Measurements from ENCODE around the gene DOK7. TPM values are rescaled to one million over a fixed set of nuclear protein-coding genes. Genes with fewer than 3 reads are reported as not detected.
A peak's percentile ranks its signal among the peaks of the same experiment; 100 is the strongest.

Gene DOK7
- total and polyA plus RNA-seq, 4 donors, result 0.40 to 2.6 (median 1.6) TPM

- WGBS (ENCODE audit: insufficient coverage), result 81% methylated on average over 24 of the region's 27 CpGs
- H3K27me3 ChIP-seq (ENCODE audit: control insufficient read depth, insufficient read depth, low read length), result no peaks in the 10 kb centered on the region
- no peak within 1 kb of the TSS for H3K27ac ChIP-seq (ENCODE audit: low read depth, low read length)
- no peak for DNase-seq (ENCODE audit: low read depth in 4 of 6, low spot score in 6 of 6)
- peaks cover 72% of the 10 kb centered on the region for H3K36me3 ChIP-seq (ENCODE audit: control insufficient read depth, insufficient read depth, low read length)
- no peak within 1 kb of the TSS for H3K4me3 ChIP-seq (ENCODE audit: low read depth, low read length)
- H3K9me3 ChIP-seq (ENCODE audit: control insufficient read depth, insufficient read depth, low read length), result no peaks in the 10 kb centered on the region
- H3K4me1 ChIP-seq (ENCODE audit: control insufficient read depth, insufficient read depth, low read length), result peaks cover 23% of the 10 kb centered on the region
Measured at GRCh38 chr4:3441501-3442459, 21.3 kb upstream of the DOK7 start, which contains the start of gene HGFAC. TSS of gene HGFAC (plus strand) at chr4:3441968. CDS start at chr4:3442002, 34 bp downstream.

- peaks cover 72% of the 10 kb centered on the region for H3K36me3 ChIP-seq (ENCODE audit: control insufficient read depth, insufficient read depth, low read length)
- no peak for DNase-seq (ENCODE audit: low read depth in 4 of 6, low spot score in 6 of 6)
- no peaks in the 10 kb centered on the region for H3K9me3 ChIP-seq (ENCODE audit: control insufficient read depth, insufficient read depth, low read length)
- no peak overlapping the region for H3K27ac ChIP-seq (ENCODE audit: low read depth, low read length)
- no peaks in the 10 kb centered on the region for H3K27me3 ChIP-seq (ENCODE audit: control insufficient read depth, insufficient read depth, low read length)
- H3K4me1 ChIP-seq (ENCODE audit: control insufficient read depth, insufficient read depth, low read length), result peaks cover 23% of the 10 kb centered on the region
- H3K4me3 ChIP-seq (ENCODE audit: low read depth, low read length), result no peak overlapping the region
- WGBS (ENCODE audit: insufficient coverage), result 79% methylated on average over 12 of the region's 14 CpGs
Measured at GRCh38 chr4:3442460-3442958, 20.6 kb upstream of the DOK7 start.

DNA sequence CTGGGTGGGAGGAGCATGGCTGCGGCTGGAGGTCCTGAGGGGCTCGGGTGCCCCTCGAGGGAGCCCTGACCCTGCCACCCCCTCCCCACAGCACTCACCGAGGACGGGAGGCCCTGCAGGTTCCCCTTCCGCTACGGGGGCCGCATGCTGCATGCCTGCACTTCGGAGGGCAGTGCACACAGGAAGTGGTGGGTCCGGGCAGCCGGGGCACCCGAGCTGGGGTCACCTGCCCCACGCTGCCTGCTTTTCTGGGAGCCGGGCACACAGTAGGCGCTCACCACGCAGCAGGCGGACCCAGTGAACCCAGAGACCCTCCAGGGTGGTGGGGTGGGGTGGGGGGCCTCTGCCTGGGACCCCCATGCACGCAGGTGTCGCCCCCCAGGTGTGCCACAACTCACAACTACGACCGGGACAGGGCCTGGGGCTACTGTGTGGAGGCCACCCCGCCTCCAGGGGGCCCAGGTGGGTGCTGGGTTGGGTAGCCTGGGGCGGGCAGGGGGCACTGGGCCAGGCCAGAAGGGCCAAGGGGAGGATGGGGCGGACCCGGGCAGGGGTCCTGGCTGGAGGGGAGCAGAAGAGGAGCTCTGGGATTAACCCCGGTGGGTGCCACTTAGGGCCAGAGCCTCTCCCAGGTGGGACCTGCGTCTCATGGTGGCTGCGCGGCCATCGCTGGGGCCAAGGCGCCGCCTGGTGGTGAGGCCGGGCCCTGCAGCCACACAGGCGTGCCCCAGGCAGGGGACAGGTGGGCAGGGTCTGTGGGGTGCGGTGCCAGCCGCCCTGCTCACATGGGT lies 20.0 kb upstream of the DOK7 start:
- Histone ChIP-seq H3K4me3 (ENCODE audit: low read depth, low read length) (no peak overlapping the region), H3K27me3 (ENCODE audit: control insufficient read depth, insufficient read depth, low read length) (no peaks in the 10 kb centered on the region), H3K27ac (ENCODE audit: low read depth, low read length) (no peak overlapping the region), H3K4me1 (ENCODE audit: control insufficient read depth, insufficient read depth, low read length) (peaks cover 22% of the 10 kb centered on the region), H3K9me3 (ENCODE audit: control insufficient read depth, insufficient read depth, low read length) (no peaks in the 10 kb centered on the region), H3K36me3 (ENCODE audit: control insufficient read depth, insufficient read depth, low read length) (peaks cover 72% of the 10 kb centered on the region)
- 53% methylated on average over 35 of the region's 36 CpGs for WGBS (ENCODE audit: insufficient coverage)
- DNase-seq (ENCODE audit: low read depth in 4 of 6, low spot score in 6 of 6), result peak in 2 of 6 donors; percentile 33 to 42

GRCh38 chr4:3443750-3444309 lies 19.3 kb upstream of the DOK7 start:
- H3K27ac ChIP-seq (ENCODE audit: low read depth, low read length), result no peak overlapping the region
- no peaks in the 10 kb centered on the region for H3K27me3 ChIP-seq (ENCODE audit: control insufficient read depth, insufficient read depth, low read length)
- H3K9me3 ChIP-seq (ENCODE audit: control insufficient read depth, insufficient read depth, low read length), result no peaks in the 10 kb centered on the region
- H3K4me3 ChIP-seq (ENCODE audit: low read depth, low read length), result no peak overlapping the region
- no peak for DNase-seq (ENCODE audit: low read depth in 4 of 6, low spot score in 6 of 6)
- H3K36me3 ChIP-seq (ENCODE audit: control insufficient read depth, insufficient read depth, low read length), result peaks cover 72% of the 10 kb centered on the region
- WGBS (ENCODE audit: insufficient coverage), result 77% methylated on average over 17 of the region's 17 CpGs
- H3K4me1 ChIP-seq (ENCODE audit: control insufficient read depth, insufficient read depth, low read length), result peaks cover 17% of the 10 kb centered on the region

GRCh38 chr4:3444351-3445110 lies 18.6 kb upstream of the DOK7 start:
- Histone ChIP-seq H3K27ac (ENCODE audit: low read depth, low read length) (no peak overlapping the region), H3K4me3 (ENCODE audit: low read depth, low read length) (no peak overlapping the region), H3K9me3 (ENCODE audit: control insufficient read depth, insufficient read depth, low read length) (no peaks in the 10 kb centered on the region), H3K4me1 (ENCODE audit: control insufficient read depth, insufficient read depth, low read length) (peaks cover 17% of the 10 kb centered on the region), H3K27me3 (ENCODE audit: control insufficient read depth, insufficient read depth, low read length) (no peaks in the 10 kb centered on the region), H3K36me3 (ENCODE audit: control insufficient read depth, insufficient read depth, low read length) (peaks cover 73% of the 10 kb centered on the region)
- no peak for DNase-seq (ENCODE audit: low read depth in 4 of 6, low spot score in 6 of 6)
- WGBS (ENCODE audit: insufficient coverage), result 90% methylated on average over 52 of the region's 56 CpGs

- H3K4me1 ChIP-seq (ENCODE audit: control insufficient read depth, insufficient read depth, low read length), result peaks cover 12% of the 10 kb centered on the region
- no peaks in the 10 kb centered on the region for H3K27me3 ChIP-seq (ENCODE audit: control insufficient read depth, insufficient read depth, low read length)
- H3K4me3 ChIP-seq (ENCODE audit: low read depth, low read length), result no peak overlapping the region
- WGBS (ENCODE audit: insufficient coverage), result 86% methylated on average over 34 of the region's 34 CpGs
- H3K27ac ChIP-seq (ENCODE audit: low read depth, low read length), result no peak overlapping the region
- H3K36me3 ChIP-seq (ENCODE audit: control insufficient read depth, insufficient read depth, low read length), result peaks cover 72% of the 10 kb centered on the region
- no peaks in the 10 kb centered on the region for H3K9me3 ChIP-seq (ENCODE audit: control insufficient read depth, insufficient read depth, low read length)
- no peak for DNase-seq (ENCODE audit: low read depth in 4 of 6, low spot score in 6 of 6)
Measured at GRCh38 chr4:3445111-3445820, 17.8 kb upstream of the DOK7 start.

GRCh38 chr4:3445829-3446545 lies 17.1 kb upstream of the DOK7 start:
- Histone ChIP-seq H3K36me3 (ENCODE audit: control insufficient read depth, insufficient read depth, low read length) (peaks cover 72% of the 10 kb centered on the region), H3K4me3 (ENCODE audit: low read depth, low read length) (no peak overlapping the region), H3K4me1 (ENCODE audit: control insufficient read depth, insufficient read depth, low read length) (peaks cover 8% of the 10 kb centered on the region), H3K9me3 (ENCODE audit: control insufficient read depth, insufficient read depth, low read length) (no peaks in the 10 kb centered on the region), H3K27ac (ENCODE audit: low read depth, low read length) (no peak overlapping the region), H3K27me3 (ENCODE audit: control insufficient read depth, insufficient read depth, low read length) (no peaks in the 10 kb centered on the region)
- 92% methylated on average over 31 of the region's 34 CpGs for WGBS (ENCODE audit: insufficient coverage)
- no peak for DNase-seq (ENCODE audit: low read depth in 4 of 6, low spot score in 6 of 6)

DNA sequence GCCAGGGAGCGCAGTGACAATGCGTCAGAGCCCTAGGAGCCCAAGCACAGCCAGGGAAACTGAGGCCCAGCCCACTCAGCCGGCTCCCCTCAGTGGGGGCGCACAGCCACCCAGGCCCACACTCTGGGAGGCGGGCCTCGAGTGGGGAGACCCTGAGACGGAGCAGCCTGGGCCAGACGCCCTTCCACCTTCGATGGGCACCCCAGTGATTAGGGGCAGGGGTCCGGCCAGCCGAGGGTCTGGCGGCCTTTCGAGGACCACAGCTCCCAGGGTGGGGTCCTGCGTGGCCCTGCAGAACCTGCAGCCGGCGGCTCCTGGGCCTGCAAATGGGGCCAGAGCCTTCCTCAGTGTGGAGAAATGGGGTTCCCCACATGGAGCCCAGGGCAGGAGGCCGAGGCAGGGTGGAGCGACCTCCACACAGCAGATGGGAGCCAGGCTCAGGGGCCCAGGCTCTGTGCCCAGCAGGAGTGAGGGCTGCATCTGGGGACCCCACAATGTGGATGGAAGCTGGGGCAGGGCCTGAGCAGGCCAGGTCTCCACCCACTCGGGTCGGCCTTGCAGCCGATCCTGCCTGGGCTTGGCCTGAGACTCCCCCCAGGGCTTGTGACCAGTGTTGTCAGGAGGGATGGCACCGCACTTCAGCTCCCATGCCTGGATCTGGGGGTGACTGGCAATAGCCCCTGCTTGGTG lies 16.3 kb upstream of the DOK7 start:
- WGBS (ENCODE audit: insufficient coverage), result 95% methylated on average over 22 of the region's 22 CpGs
- H3K36me3 ChIP-seq (ENCODE audit: control insufficient read depth, insufficient read depth, low read length), result peaks cover 64% of the 10 kb centered on the region
- no peak overlapping the region for H3K4me3 ChIP-seq (ENCODE audit: low read depth, low read length)
- H3K9me3 ChIP-seq (ENCODE audit: control insufficient read depth, insufficient read depth, low read length), result no peaks in the 10 kb centered on the region
- H3K27me3 ChIP-seq (ENCODE audit: control insufficient read depth, insufficient read depth, low read length), result no peaks in the 10 kb centered on the region
- no peak for DNase-seq (ENCODE audit: low read depth in 4 of 6, low spot score in 6 of 6)
- no peak overlapping the region for H3K27ac ChIP-seq (ENCODE audit: low read depth, low read length)
- peaks cover 4% of the 10 kb centered on the region for H3K4me1 ChIP-seq (ENCODE audit: control insufficient read depth, insufficient read depth, low read length)
